Trophoblast cell (in vitro differentiated cells and primary cell): ENCODE data around the gene MRS2.

Source experiments
- DNase-seq, 2 donors: peaks; one replicate each; pipeline ENCODE4 v3.0.0-alpha.2; 2016
- H2AFZ ChIP-seq: 2 replicates; pipeline ENCODE4 v1.6.1; 2013; ENCODE audit warnings: low read length, moderate library complexity, mild to moderate bottlenecking; ENCODE audit not compliant: insufficient read depth, poor library complexity
- H2AK5ac ChIP-seq: 2 replicates; pipeline ENCODE4 v1.6.1; 2013; ENCODE audit warnings: mild to moderate bottlenecking, low read length
- H2BK120ac ChIP-seq: 2 replicates; pipeline ENCODE4 v1.6.1; 2013; ENCODE audit warnings: low read length, mild to moderate bottlenecking, moderate library complexity; ENCODE audit not compliant: insufficient read depth, poor library complexity
- H2BK12ac ChIP-seq: 2 replicates; pipeline ENCODE4 v1.6.1; 2013; ENCODE audit warnings: mild to moderate bottlenecking, low read length, moderate library complexity
- H2BK5ac ChIP-seq: 2 replicates; pipeline ENCODE4 v1.6.1; 2013; ENCODE audit warnings: low read length, low read depth, moderate library complexity, mild to moderate bottlenecking; ENCODE audit not compliant: poor library complexity
- H3K14ac ChIP-seq: 2 replicates; pipeline ENCODE4 v1.6.1; 2013; ENCODE audit warnings: mild to moderate bottlenecking, low read length
- H3K18ac ChIP-seq: 2 replicates; pipeline ENCODE4 v1.6.1; 2013; ENCODE audit warnings: mild to moderate bottlenecking, low read length
- H3K23ac ChIP-seq: 2 replicates; pipeline ENCODE4 v1.6.1; 2013; ENCODE audit warnings: low read length
- H3K27ac ChIP-seq: 2 replicates; pipeline ENCODE4 v1.5.1; 2013; ENCODE audit warnings: low read depth, mild to moderate bottlenecking, inconsistent platforms, low read length, moderate library complexity
- H3K27me3 ChIP-seq: 2 replicates; pipeline ENCODE4 v1.6.1; 2013; ENCODE audit warnings: inconsistent platforms, mild to moderate bottlenecking, low read length, moderate library complexity; ENCODE audit not compliant: insufficient read depth
- H3K36me3 ChIP-seq, 2 experiments: 1 replicate in 1 of 2; 2 replicates in 1 of 2; pipeline ENCODE4 v1.6.1; 2013; ENCODE audit warnings: low read length in 2 of 2, mild to moderate bottlenecking in 2 of 2, moderate library complexity in 1 of 2; ENCODE audit not compliant: insufficient read depth in 2 of 2, control insufficient read depth in 1 of 2
- H3K4ac ChIP-seq: 2 replicates; pipeline ENCODE4 v1.6.1; 2013; ENCODE audit warnings: low read depth, mild to moderate bottlenecking, low read length, moderate library complexity
- H3K4me1 ChIP-seq, 2 experiments: 1 replicate in 1 of 2; 2 replicates in 1 of 2; pipeline ENCODE4 v1.6.1; 2013; ENCODE audit warnings: low read length in 2 of 2, mild to moderate bottlenecking in 2 of 2, moderate library complexity in 1 of 2; ENCODE audit not compliant: insufficient read depth in 2 of 2, control insufficient read depth in 1 of 2
- H3K4me2 ChIP-seq: 2 replicates; pipeline ENCODE4 v1.6.1; 2013; ENCODE audit warnings: inconsistent platforms, mild to moderate bottlenecking, low read length, moderate library complexity
- H3K4me3 ChIP-seq: 2 replicates; pipeline ENCODE4 v1.5.1; 2013; ENCODE audit warnings: mild to moderate bottlenecking, low read depth, low read length, inconsistent platforms
- H3K79me1 ChIP-seq: one replicate; pipeline ENCODE4 v1.6.1; 2013; ENCODE audit warnings: low read length
- H3K79me2 ChIP-seq: 2 replicates; pipeline ENCODE4 v1.6.1; 2013; ENCODE audit warnings: low read length, mild to moderate bottlenecking; ENCODE audit not compliant: control insufficient read depth, insufficient read depth, poor library complexity
- H3K9ac ChIP-seq: 2 replicates; pipeline ENCODE4 v1.6.1; 2013; ENCODE audit warnings: mild to moderate bottlenecking, low read length
- H3K9me3 ChIP-seq: 2 replicates; pipeline ENCODE4 v1.6.1; 2013; ENCODE audit warnings: low read depth, mild to moderate bottlenecking, control low read depth, inconsistent platforms, low read length; ENCODE audit not compliant: insufficient read depth
- H4K12ac ChIP-seq: 2 replicates; pipeline ENCODE4 v1.6.1; 2013; ENCODE audit warnings: low read depth, mild to moderate bottlenecking, low read length, moderate library complexity
- H4K8ac ChIP-seq: 2 replicates; pipeline ENCODE4 v1.6.1; 2013; ENCODE audit warnings: low read depth, mild to moderate bottlenecking, low read length, moderate library complexity
- H4K91ac ChIP-seq: one replicate; pipeline ENCODE4 v1.6.1; 2013; ENCODE audit warnings: low read depth, mild to moderate bottlenecking, low read length, moderate library complexity
- WGBS: extraction: QIAGEN DNeasy Blood & Tissue Kit; methylation state at CpG from one replicate; pipeline ENCODE4 v1.1.7; 2013; ENCODE audit warnings: missing lambda C conversion rate; ENCODE audit not compliant: insufficient read length, insufficient coverage; ENCODE audit errors: extremely low coverage; 5-methylcytosine and 5-hydroxymethylcytosine counted together

Gene MRS2

DNA sequence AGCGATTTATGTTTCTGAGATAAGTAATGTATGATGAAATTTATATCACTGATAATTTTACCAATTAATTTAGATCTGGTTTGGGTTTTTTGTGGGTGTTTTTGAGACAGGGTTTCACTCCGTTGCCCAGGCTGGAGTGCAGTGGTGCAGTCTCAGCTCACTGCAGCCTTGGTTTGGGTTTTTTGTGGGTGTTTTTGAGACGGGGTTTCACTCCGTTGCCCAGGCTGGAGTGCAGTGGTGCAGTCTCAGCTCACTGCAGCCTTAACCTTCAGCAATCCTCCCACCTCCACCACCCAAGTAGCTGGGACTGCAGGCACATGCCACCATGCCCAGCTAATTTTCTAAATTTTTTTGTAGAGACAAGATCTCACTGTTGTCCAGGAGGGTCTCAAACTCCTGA, 13.0 kb downstream of the MRS2 start:
- H2AFZ ChIP-seq: no peak overlapping the region
- no peak for DNase-seq
- no peaks in the 10 kb centered on the region for H3K9me3 ChIP-seq
- H3K4me2 ChIP-seq: no peak overlapping the region
- H2BK12ac ChIP-seq: no peak overlapping the region
- no peak overlapping the region for H3K4me3 ChIP-seq
- H3K14ac ChIP-seq: no peak overlapping the region
- H4K12ac ChIP-seq: no peak overlapping the region
- H3K4ac ChIP-seq: no peak overlapping the region
- no peaks in the 10 kb centered on the region for H3K4me1 ChIP-seq
- no peaks in the 10 kb centered on the region for H3K79me2 ChIP-seq
- no peak overlapping the region for H3K23ac ChIP-seq
- H2AK5ac ChIP-seq: no peak overlapping the region
- H2BK5ac ChIP-seq: no peak overlapping the region
- H3K27ac ChIP-seq: no peak overlapping the region
- no peak overlapping the region for H4K91ac ChIP-seq
- H3K9ac ChIP-seq: no peak overlapping the region
- H4K8ac ChIP-seq: no peak overlapping the region
- H2BK120ac ChIP-seq: no peak overlapping the region
- H3K27me3 ChIP-seq: no peaks in the 10 kb centered on the region
- peaks cover 25 to 33% of the 10 kb centered on the region in 2 experiments for H3K36me3 ChIP-seq
- no peaks in the 10 kb centered on the region for H3K79me1 ChIP-seq
- no CpG with 5 or more reads among the region's 4 CpGs for WGBS
- no peak overlapping the region for H3K18ac ChIP-seq

DNA sequence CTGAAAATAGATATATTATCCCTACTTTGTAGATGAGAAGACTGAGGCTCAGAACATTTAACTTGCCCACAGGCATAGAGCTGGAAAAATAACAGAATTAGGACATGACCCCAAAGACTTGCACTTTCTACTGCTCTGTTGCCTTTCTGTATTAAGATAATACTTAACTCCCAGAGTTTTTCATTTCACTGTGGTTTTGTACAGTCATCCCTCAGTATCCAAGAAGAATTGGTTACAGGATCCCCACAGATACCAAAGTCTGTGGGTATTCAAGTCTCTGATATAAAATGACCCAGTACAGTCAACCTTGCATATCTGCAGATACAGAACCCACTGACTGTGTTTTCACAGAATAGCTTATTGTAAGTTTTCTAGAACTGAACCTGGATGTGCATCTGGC, 16.8 kb downstream of the MRS2 start:
- no peak overlapping the region for H3K27ac ChIP-seq

DNA sequence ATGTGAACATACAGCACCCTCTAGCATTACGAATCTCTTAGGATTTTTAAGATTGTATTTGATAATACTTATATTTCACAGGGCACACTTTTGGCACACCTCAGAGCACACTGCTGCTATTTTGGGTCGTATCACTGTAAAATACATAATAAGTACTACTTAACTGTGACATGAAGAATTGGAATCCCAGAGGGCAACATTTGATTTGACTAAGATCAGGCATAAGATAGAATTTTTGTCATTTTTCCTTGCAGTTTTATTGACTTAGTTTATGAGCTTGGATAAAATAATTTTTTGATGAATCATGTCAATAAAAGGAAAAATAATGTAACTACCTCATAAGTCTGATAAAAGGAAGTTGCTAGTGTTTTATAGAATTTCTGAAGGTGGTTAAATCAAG, 22.4 kb downstream of the MRS2 start:
- Histone ChIP-seq H3K4me3 (no peak overlapping the region), H2BK12ac (no peak overlapping the region), H2AFZ (no peak overlapping the region), H3K79me1 (no peaks in the 10 kb centered on the region), H3K27me3 (no peaks in the 10 kb centered on the region), H3K36me3 (peaks cover 8 to 16% of the 10 kb centered on the region in 2 experiments), H3K18ac (no peak overlapping the region), H3K4me2 (no peak overlapping the region), H3K4me1 (no peaks in the 10 kb centered on the region), H3K4ac (no peak overlapping the region), H4K12ac (no peak overlapping the region), H3K79me2 (no peaks in the 10 kb centered on the region), H2BK5ac (no peak overlapping the region), H2AK5ac (no peak overlapping the region), H3K9ac (no peak overlapping the region), H2BK120ac (no peak overlapping the region), H4K91ac (no peak overlapping the region), H4K8ac (no peak overlapping the region), H3K9me3 (no peaks in the 10 kb centered on the region), H3K23ac (no peak overlapping the region), H3K27ac (no peak overlapping the region), H3K14ac (no peak overlapping the region)
- WGBS: no CpG with 5 or more reads among the region's 2 CpGs
- DNase-seq: no peak

More for the DNA sequence above, 16.8 kb downstream of the MRS2 start:
- H3K4me3 ChIP-seq: no peak overlapping the region
- no peaks in the 10 kb centered on the region for H3K79me2 ChIP-seq
- no peak overlapping the region for H4K91ac ChIP-seq
- no peaks in the 10 kb centered on the region for H3K27me3 ChIP-seq
- H3K9ac ChIP-seq: no peak overlapping the region
- H3K14ac ChIP-seq: no peak overlapping the region
- no peak overlapping the region for H3K18ac ChIP-seq
- no peak overlapping the region for H2AK5ac ChIP-seq
- H3K36me3 ChIP-seq: peaks cover 24 to 30% of the 10 kb centered on the region in 2 experiments
- no peak overlapping the region for H4K8ac ChIP-seq
- H3K79me1 ChIP-seq: no peaks in the 10 kb centered on the region
- no peak overlapping the region for H2BK5ac ChIP-seq
- no peak overlapping the region for H2BK12ac ChIP-seq
- no peak overlapping the region for H4K12ac ChIP-seq
- no peaks in the 10 kb centered on the region for H3K9me3 ChIP-seq
- no peak overlapping the region for H2AFZ ChIP-seq
- H3K4ac ChIP-seq: no peak overlapping the region
- H3K4me2 ChIP-seq: no peak overlapping the region
- no peak overlapping the region for H3K23ac ChIP-seq
- no peak for DNase-seq
- H3K4me1 ChIP-seq: no peaks in the 10 kb centered on the region
- no peak overlapping the region for H2BK120ac ChIP-seq

DNA sequence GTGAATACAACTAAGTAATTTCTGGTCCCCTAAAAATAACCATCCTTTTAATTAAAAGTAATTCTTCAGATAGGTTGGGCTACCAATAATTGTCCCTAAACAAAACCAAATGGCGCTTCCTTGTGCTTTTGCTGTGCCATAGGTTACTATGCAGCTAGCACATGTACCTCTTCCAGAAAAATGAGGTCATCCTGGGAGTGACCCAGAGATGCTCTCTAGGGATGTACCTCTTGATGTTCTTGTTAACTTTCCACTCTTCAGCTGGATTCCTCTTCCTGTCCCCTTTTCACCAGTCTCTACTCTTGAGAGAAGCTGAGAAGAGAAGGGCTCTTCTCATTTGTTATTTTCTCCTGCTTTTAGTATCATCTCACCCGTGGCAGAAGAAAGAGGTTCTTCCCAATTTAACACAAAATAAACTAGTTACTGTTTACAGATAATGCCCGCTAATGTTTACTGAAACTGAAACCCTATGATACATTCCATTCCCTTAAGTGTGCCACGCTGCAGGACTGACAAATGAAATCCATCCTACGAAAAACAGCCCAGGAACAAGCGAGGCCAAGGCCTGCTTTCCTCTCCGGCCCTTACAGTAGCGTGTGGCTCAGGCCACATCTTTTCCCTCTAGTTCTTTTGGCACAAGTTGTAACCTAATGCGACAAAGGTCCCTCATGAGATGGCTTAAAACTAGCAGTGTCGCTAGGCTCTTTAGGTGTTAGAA, 24.2 kb downstream of the MRS2 start:
- no peaks in the 10 kb centered on the region for H3K9me3 ChIP-seq
- no CpG with 5 or more reads among the region's 10 CpGs for WGBS

More for the DNA sequence above, 24.2 kb downstream of the MRS2 start:
- Histone ChIP-seq H3K9ac (no peak overlapping the region), H3K18ac (no peak overlapping the region), H3K14ac (no peak overlapping the region), H2AFZ (no peak overlapping the region), H3K4ac (no peak overlapping the region), H3K27ac (no peak overlapping the region), H2BK12ac (no peak overlapping the region), H2AK5ac (no peak overlapping the region), H3K4me1 (no peaks in the 10 kb centered on the region), H3K23ac (no peak overlapping the region), H3K4me3 (no peak overlapping the region), H3K36me3 (peaks cover 6 to 9% of the 10 kb centered on the region in 2 experiments), H3K27me3 (no peaks in the 10 kb centered on the region), H4K91ac (no peak overlapping the region), H3K79me1 (no peaks in the 10 kb centered on the region), H3K4me2 (no peak overlapping the region), H2BK5ac (no peak overlapping the region), H3K79me2 (no peaks in the 10 kb centered on the region), H2BK120ac (no peak overlapping the region), H4K12ac (no peak overlapping the region), H4K8ac (no peak overlapping the region)
- no peak for DNase-seq
